HL-60 (cell line): ENCODE results near the gene PPL.

ENCODE experiments used
- DNase-seq, 2 experiments: peaks; one replicate each; pipeline ENCODE4 v3.0.0-alpha.2; 2010 to 2020; ENCODE audit warnings: low read depth in 1 of 2, low spot score in 1 of 2
- H3K27ac ChIP-seq: fragments of 250-450 bp; sonication (Bioruptor Pico); replicated peaks from 2 replicates; pipeline ENCODE4 v1.5.1; 2020; ENCODE audit warnings: mild to moderate bottlenecking, moderate library complexity
- H3K27me3 ChIP-seq: fragments of 250-450 bp; sonication (Bioruptor Pico); 2 replicates; pipeline ENCODE4 v1.5.1; 2021; ENCODE audit warnings: mild to moderate bottlenecking, moderate library complexity; ENCODE audit not compliant: insufficient read depth, poor library complexity, severe bottlenecking
- H3K4me3 ChIP-seq: replicated peaks from 2 replicates; pipeline ENCODE4 v1.5.1; 2011; ENCODE audit warnings: mild to moderate bottlenecking, control low read depth, low read length; ENCODE audit not compliant: insufficient read depth
- GABPA ChIP-seq: IDR thresholded peaks from 2 replicates; pipeline ENCODE4 v1.6.1; 2012; ENCODE audit warnings: low read depth
- POLR2AphosphoS5 ChIP-seq: IDR thresholded peaks from 2 replicates; pipeline ENCODE4 v1.6.1; 2012; ENCODE audit warnings: low read depth
- SPI1 ChIP-seq: IDR thresholded peaks from 2 replicates; pipeline ENCODE4 v1.6.1; 2012; ENCODE audit warnings: low read depth, mild to moderate bottlenecking, borderline replicate concordance
- TF ChIP-seq, protein P1 (sequence below): IDR thresholded peaks from one replicate; pipeline ENCODE4 v1.5.1; 2011; ENCODE audit warnings: low read length, control low read depth, inconsistent platforms; ENCODE audit not compliant: insufficient read depth
- TF ChIP-seq, protein P2 (sequence below): IDR thresholded peaks from 2 replicates; pipeline ENCODE4 v1.6.1; 2012; ENCODE audit warnings: low read depth; ENCODE audit not compliant: insufficient replicate concordance

The PPL gene

DNA sequence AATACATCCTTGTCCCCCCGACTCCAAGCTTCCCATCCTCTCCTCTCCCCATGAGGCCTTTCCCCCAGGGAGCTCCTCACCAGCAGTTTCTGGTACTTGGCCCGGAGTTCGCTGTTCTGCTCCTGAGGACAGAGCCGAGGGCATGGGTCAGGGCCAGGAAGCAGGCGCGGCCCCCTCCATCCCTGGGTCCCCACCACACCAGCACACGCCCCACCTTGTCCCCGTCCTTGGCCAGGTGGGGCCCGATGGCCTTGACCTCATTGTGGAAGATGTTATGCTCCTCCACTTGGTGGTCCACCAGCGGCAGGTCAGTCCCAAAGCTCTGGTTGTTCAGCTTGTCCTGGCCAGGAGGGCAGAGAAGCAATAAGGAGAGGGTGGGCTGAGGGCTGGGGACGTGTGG, 36.2 kb downstream of the PPL start:
- no peak overlapping the region for H3K4me3 ChIP-seq
- no peak for TF ChIP-seq GABPA
- TF ChIP-seq, protein P1, sequence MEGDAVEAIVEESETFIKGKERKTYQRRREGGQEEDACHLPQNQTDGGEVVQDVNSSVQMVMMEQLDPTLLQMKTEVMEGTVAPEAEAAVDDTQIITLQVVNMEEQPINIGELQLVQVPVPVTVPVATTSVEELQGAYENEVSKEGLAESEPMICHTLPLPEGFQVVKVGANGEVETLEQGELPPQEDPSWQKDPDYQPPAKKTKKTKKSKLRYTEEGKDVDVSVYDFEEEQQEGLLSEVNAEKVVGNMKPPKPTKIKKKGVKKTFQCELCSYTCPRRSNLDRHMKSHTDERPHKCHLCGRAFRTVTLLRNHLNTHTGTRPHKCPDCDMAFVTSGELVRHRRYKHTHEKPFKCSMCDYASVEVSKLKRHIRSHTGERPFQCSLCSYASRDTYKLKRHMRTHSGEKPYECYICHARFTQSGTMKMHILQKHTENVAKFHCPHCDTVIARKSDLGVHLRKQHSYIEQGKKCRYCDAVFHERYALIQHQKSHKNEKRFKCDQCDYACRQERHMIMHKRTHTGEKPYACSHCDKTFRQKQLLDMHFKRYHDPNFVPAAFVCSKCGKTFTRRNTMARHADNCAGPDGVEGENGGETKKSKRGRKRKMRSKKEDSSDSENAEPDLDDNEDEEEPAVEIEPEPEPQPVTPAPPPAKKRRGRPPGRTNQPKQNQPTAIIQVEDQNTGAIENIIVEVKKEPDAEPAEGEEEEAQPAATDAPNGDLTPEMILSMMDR: no peak
- TF ChIP-seq, protein P2, sequence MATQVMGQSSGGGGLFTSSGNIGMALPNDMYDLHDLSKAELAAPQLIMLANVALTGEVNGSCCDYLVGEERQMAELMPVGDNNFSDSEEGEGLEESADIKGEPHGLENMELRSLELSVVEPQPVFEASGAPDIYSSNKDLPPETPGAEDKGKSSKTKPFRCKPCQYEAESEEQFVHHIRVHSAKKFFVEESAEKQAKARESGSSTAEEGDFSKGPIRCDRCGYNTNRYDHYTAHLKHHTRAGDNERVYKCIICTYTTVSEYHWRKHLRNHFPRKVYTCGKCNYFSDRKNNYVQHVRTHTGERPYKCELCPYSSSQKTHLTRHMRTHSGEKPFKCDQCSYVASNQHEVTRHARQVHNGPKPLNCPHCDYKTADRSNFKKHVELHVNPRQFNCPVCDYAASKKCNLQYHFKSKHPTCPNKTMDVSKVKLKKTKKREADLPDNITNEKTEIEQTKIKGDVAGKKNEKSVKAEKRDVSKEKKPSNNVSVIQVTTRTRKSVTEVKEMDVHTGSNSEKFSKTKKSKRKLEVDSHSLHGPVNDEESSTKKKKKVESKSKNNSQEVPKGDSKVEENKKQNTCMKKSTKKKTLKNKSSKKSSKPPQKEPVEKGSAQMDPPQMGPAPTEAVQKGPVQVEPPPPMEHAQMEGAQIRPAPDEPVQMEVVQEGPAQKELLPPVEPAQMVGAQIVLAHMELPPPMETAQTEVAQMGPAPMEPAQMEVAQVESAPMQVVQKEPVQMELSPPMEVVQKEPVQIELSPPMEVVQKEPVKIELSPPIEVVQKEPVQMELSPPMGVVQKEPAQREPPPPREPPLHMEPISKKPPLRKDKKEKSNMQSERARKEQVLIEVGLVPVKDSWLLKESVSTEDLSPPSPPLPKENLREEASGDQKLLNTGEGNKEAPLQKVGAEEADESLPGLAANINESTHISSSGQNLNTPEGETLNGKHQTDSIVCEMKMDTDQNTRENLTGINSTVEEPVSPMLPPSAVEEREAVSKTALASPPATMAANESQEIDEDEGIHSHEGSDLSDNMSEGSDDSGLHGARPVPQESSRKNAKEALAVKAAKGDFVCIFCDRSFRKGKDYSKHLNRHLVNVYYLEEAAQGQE: no peak
- TF ChIP-seq POLR2AphosphoS5: no peak
- TF ChIP-seq SPI1: no peak

DNA sequence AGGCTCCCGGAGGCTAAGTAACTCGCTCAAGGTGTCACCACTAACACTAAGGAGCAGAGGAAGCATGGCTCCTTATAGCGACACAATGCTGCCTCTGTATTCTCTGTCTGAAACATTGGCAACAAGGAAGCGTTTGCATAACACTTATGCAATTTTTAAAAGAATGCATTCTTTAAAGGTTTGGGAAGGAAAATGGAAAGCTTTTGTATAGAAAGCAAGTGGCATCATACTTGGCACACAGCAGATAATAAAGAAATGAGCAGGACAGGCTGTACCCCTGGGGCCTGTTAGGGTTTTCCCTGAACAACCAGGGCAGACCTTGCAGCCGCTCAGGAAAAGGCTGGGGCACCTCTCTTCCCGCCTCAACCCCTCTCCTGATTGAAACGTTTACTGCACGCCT, 36.9 kb downstream of the PPL start:
- no peak for DNase-seq
- H3K27me3 ChIP-seq: no peaks in the 10 kb centered on the region

More for the DNA sequence above, 36.2 kb downstream of the PPL start:
- no peaks in the 10 kb centered on the region for H3K27me3 ChIP-seq
- no peak overlapping the region for H3K27ac ChIP-seq
- DNase-seq: no peak

GRCh38 chr16:4899474-4899846, 37.5 kb downstream of the PPL start:
- Histone ChIP-seq H3K4me3 (no peak overlapping the region), H3K27ac (no peak overlapping the region), H3K27me3 (no peaks in the 10 kb centered on the region)
- DNase-seq: no peak
- TF ChIP-seq, protein P1: no peak
- TF ChIP-seq SPI1 (no peak), POLR2AphosphoS5 (no peak)
- TF ChIP-seq, protein P2: no peak

More for the DNA sequence above, 36.9 kb downstream of the PPL start:
- Histone ChIP-seq H3K27ac (no peak overlapping the region), H3K4me3 (no peak overlapping the region)
- TF ChIP-seq SPI1 (no peak), POLR2AphosphoS5 (no peak), GABPA (no peak)
- TF ChIP-seq, protein P2: no peak
- TF ChIP-seq, protein P1: no peak
